PC-3 (cell line): ENCODE measurements around the gene CAPN7. TPM values are rescaled to one million over a fixed set of nuclear protein-coding genes. Genes with fewer than 3 reads are reported as not detected.

Source experiments
- ATAC-seq: fragments of 200-7000 bp; cut with Tn5 transposase; 2 replicates; pipeline ENCODE4 v1.9.1; 2020; ENCODE audit warnings: mild to moderate bottlenecking, moderate library complexity
- BruUV-seq: library from RNA; stranded (reverse); fragments of 400-500 nt; replicated peaks from 2 replicates; lab custom pipeline; 2021; lab: Mats Ljungman, UMichigan
- CTCF ChIA-PET: fragments of 300-600 bp; sonication (Branson Sonifier 250); formaldehyde crosslinking; loops from one replicate; lab custom pipeline; 2022; ENCODE audit warnings: antibody characterized with exemption; lab: Charles Lee
- POLR2A ChIA-PET: fragments of 300-600 bp; sonication (Branson Sonifier 250); formaldehyde crosslinking; loops from one replicate; lab custom pipeline; 2022; ENCODE audit warnings: antibody characterized with exemption; ENCODE audit not compliant: unreplicated experiment; lab: Charles Lee
- DNase-seq: peaks from one replicate; pipeline ENCODE4 v3.0.0-alpha.2; 2015
- H2AFZ ChIP-seq: fragments of 300-600 bp; sonication (generic); 2 replicates; pipeline ENCODE4 v1.6.0; 2016; ENCODE audit warnings: antibody characterized with exemption, low read length
- H3F3A ChIP-seq: fragments of 300-600 bp; sonication (generic); one replicate; pipeline ENCODE4 v1.6.0; 2017; ENCODE audit warnings: antibody characterized with exemption, low read length, control low read depth, mild to moderate bottlenecking; ENCODE audit not compliant: unreplicated experiment
- H3K27ac ChIP-seq: fragments of 300-600 bp; sonication (generic); 2 replicates; pipeline ENCODE4 v1.5.1; 2016; ENCODE audit warnings: mild to moderate bottlenecking, low read length
- H3K27me3 ChIP-seq: fragments of 300-600 bp; sonication (generic); 2 replicates; pipeline ENCODE4 v1.6.1; 2016; ENCODE audit warnings: low read length, mixed read lengths
- H3K36me3 ChIP-seq: fragments of 300-600 bp; sonication (generic); 2 replicates; pipeline ENCODE4 v1.6.1; 2016; ENCODE audit warnings: low read depth, mixed run types, low read length, mixed read lengths
- H3K4me1 ChIP-seq: fragments of 300-600 bp; sonication (generic); 2 replicates; pipeline ENCODE4 v1.5.1; 2016; ENCODE audit warnings: low read length; ENCODE audit not compliant: insufficient read depth
- H3K4me2 ChIP-seq: fragments of 300-600 bp; sonication (generic); 2 replicates; pipeline ENCODE4 v1.6.0; 2016; ENCODE audit warnings: low read length
- H3K4me3 ChIP-seq: fragments of 300-600 bp; sonication (generic); 2 replicates; pipeline ENCODE4 v1.5.1; 2016; ENCODE audit warnings: mild to moderate bottlenecking, low read length, mixed read lengths
- H3K79me2 ChIP-seq: fragments of 300-600 bp; sonication (generic); 2 replicates; pipeline ENCODE4 v1.6.1; 2017; ENCODE audit warnings: low read length, mixed read lengths
- H3K9ac ChIP-seq: fragments of 300-600 bp; sonication (generic); 2 replicates; pipeline ENCODE4 v1.6.0; 2016; ENCODE audit warnings: mild to moderate bottlenecking, low read length
- H3K9me2 ChIP-seq: fragments of 300-600 bp; sonication (generic); replicated peaks from 2 replicates; pipeline ENCODE4 v1.6.1; 2016; ENCODE audit warnings: mixed run types, low read length, mixed read lengths
- H3K9me3 ChIP-seq: fragments of 300-600 bp; sonication (generic); 2 replicates; pipeline ENCODE4 v1.6.1; 2016; ENCODE audit warnings: low read length, mixed read lengths
- H4K20me1 ChIP-seq: fragments of 300-600 bp; sonication (generic); 2 replicates; pipeline ENCODE4 v1.6.1; 2016; ENCODE audit warnings: low read length, mixed read lengths
- CTCF ChIP-seq: fragments of 300-600 bp; sonication (generic); conservative IDR thresholded peaks from 2 replicates; pipeline ENCODE4 v1.5.1; 2017; ENCODE audit warnings: antibody characterized with exemption, low read depth, mild to moderate bottlenecking, low read length
- EZH2 ChIP-seq: fragments of 300-600 bp; sonication (generic); IDR thresholded peaks from one replicate; pipeline ENCODE4 v1.6.1; 2017; ENCODE audit warnings: antibody characterized with exemption, mild to moderate bottlenecking, low read length; ENCODE audit not compliant: unreplicated experiment
- EZH2phosphoT487 ChIP-seq: fragments of 300-600 bp; sonication (generic); IDR thresholded peaks from 2 replicates; pipeline ENCODE4 v1.6.1; 2018; ENCODE audit warnings: mild to moderate bottlenecking, antibody characterized with exemption, low read length, borderline replicate concordance
- intact Hi-C: fragments of 100-400 bp; cut with micrococcal nuclease; formaldehyde crosslinking; loops from 2 replicates; pipeline ENCODE4 v1.9.0; 2023
- total RNA-seq: library from RNA; depleted of rRNA; stranded (reverse); fragments of >200 nt; gene quantifications from 2 replicates; pipeline ENCODE4 v1.2.3, GENCODE V29; 2014

CAPN7 gene
- total RNA-seq, 1 experiment from 2014 or later: 32.7 TPM

- no peak for ATAC-seq
- intact Hi-C loops: loop anchor here (5.0 kb wide), 1 partner anchor 157 kb away; no protein-coding TSS in a partner anchor
- CTCF ChIA-PET: no interaction called here
Observed at GRCh38 chr3:15264486-15264885, 58.4 kb downstream of the CAPN7 start.

GRCh38 chr3:15265655-15266509 lies 59.8 kb downstream of the CAPN7 start:
- no peaks in the 10 kb centered on the region for H3K79me2 ChIP-seq
- intact Hi-C loops: loop anchor here (5.0 kb wide), 1 partner anchor 291 kb away; no protein-coding TSS in a partner anchor
- H4K20me1 ChIP-seq: no peaks in the 10 kb centered on the region
- no peak overlapping the region for H3K4me2 ChIP-seq
- H2AFZ ChIP-seq: no peak overlapping the region
- no peak for TF ChIP-seq EZH2phosphoT487
- TF ChIP-seq CTCF: no peak
- no peak for TF ChIP-seq EZH2
- no peak overlapping the region for H3K9ac ChIP-seq
- no TSS peak for BruUV-seq
- peaks cover 22% of the 10 kb centered on the region for H3K4me1 ChIP-seq
- no peaks in the 10 kb centered on the region for H3K9me2 ChIP-seq
- ChIA-PET CTCF (no interaction called here), POLR2A (interaction anchor here (0.6 kb wide), 1 partner anchor 187 kb away, joined by 3 read pairs; no protein-coding TSS in a partner anchor)
- DNase-seq: no peak
- no peak overlapping the region for H3K27ac ChIP-seq
- no peaks in the 10 kb centered on the region for H3F3A ChIP-seq
- no peaks in the 10 kb centered on the region for H3K27me3 ChIP-seq
- H3K9me3 ChIP-seq: no peaks in the 10 kb centered on the region
- H3K36me3 ChIP-seq: no peaks in the 10 kb centered on the region
- no peak overlapping the region for H3K4me3 ChIP-seq
- ATAC-seq: no peak

More at GRCh38 chr3:15264486-15264885, 58.4 kb downstream of the CAPN7 start:
- TF ChIP-seq EZH2: no peak
- no peak for TF ChIP-seq EZH2phosphoT487
- TF ChIP-seq CTCF: no peak
- no peaks in the 10 kb centered on the region for H3F3A ChIP-seq
- H3K4me1 ChIP-seq: peaks cover 14% of the 10 kb centered on the region
- no peaks in the 10 kb centered on the region for H3K9me3 ChIP-seq
- no peak overlapping the region for H3K27ac ChIP-seq
- H3K9ac ChIP-seq: no peak overlapping the region
- H2AFZ ChIP-seq: no peak overlapping the region
- H3K9me2 ChIP-seq: no peaks in the 10 kb centered on the region
- DNase-seq: no peak
- no peaks in the 10 kb centered on the region for H3K27me3 ChIP-seq
- H3K79me2 ChIP-seq: no peaks in the 10 kb centered on the region
- H3K4me3 ChIP-seq: no peak overlapping the region
- H3K4me2 ChIP-seq: no peak overlapping the region
- POLR2A ChIA-PET: interaction anchor here (0.6 kb wide), 1 partner anchor 9 kb away, joined by 3 read pairs; no protein-coding TSS in a partner anchor
- no peaks in the 10 kb centered on the region for H4K20me1 ChIP-seq
- H3K36me3 ChIP-seq: no peaks in the 10 kb centered on the region; the same call in 1 of the 2 replicates
- no TSS peak for BruUV-seq
